Upper lobe of left lung (tissue), 4 donors: ENCODE data around the gene CEP95.

Experiments
- CTCF ChIP-seq, 6 experiments: fragments of 450-650 bp in 4 of 6; fragments of 200-600 bp in 2 of 6; sonication (generic) in 2 of 6; IDR thresholded peaks; one replicate each; pipeline ENCODE4 v1.5.1; 2016 to 2019; ENCODE audit warnings: antibody characterized with exemption in 6 of 6
- EP300 ChIP-seq, 4 donors: sonication (generic); formaldehyde crosslinking; IDR thresholded peaks; one replicate each; pipeline ENCODE4 v1.5.1; 2017; ENCODE audit warnings: antibody characterized with exemption in 4 of 4, control low read depth in 2 of 4

- no peak for TF ChIP-seq CTCF (IDR thresholded peaks at IDR 0.05)
- TF ChIP-seq EP300 (IDR thresholded peaks at IDR 0.05), result no peak
Measured at GRCh38 chr17:64459284-64459747, 47.5 kb upstream of the CEP95 start.
